ENCODE results near the gene BAZ2A.
"Not testable (repeated sequence)": the region's sequence is repeated elsewhere in the genome, so short reads cannot be mapped to it uniquely, and the experiment has no call there.

Gene BAZ2A

GRCh38 chr12:56591961-56592360 is 38.2 kb downstream of the BAZ2A start:
- no peak for DNase-seq

DNA sequence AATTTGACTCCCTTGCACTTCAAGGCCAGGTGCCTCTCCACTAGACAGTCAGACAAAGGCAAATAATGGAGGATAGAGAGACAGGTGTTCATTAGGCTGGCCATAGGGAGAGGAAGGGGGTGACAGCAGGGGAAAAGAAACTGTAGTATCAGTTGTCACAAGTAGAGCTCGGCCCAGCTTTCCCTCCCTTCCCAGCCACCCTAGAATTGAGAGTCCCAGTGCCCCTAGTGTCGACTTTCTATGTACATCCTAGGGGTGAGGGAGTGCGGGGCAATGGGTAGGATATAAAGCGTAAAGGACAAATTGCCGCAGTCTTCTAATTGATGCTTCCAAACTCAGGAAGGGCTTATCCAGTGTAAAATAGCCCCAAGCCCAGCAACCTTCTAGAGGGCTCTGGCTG is 39.0 kb downstream of the BAZ2A start:
- DNase-seq, result no peak

DNA sequence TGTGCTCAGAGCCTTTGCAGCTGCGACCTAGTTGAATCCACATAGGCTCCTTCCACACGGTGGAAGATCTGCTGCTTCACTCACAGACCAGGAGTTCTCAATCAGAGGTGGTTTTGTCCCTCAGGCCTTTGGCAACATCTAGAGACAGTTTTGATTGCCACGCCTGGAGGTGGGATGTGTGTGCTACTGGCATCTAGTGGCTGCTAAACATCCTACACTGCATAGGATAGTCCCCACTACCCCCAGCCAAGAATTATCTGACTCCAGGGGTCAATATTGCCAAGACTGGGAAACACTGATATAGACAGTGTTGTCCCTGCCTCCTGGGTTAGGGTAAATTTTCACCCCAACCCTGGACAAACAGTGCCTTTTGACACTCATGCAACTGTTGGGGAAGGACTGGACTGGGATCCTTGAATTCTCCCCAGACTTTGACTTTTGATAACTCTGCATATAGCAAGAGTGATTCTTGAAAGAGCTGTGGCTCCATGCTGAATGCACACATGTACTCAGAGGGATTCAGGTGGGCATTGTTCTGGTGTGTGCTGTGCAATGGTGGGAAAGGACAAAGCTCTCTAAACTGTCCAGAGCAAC is 39.8 kb downstream of the BAZ2A start:
- DNase-seq, result peak; percentile 17

DNA sequence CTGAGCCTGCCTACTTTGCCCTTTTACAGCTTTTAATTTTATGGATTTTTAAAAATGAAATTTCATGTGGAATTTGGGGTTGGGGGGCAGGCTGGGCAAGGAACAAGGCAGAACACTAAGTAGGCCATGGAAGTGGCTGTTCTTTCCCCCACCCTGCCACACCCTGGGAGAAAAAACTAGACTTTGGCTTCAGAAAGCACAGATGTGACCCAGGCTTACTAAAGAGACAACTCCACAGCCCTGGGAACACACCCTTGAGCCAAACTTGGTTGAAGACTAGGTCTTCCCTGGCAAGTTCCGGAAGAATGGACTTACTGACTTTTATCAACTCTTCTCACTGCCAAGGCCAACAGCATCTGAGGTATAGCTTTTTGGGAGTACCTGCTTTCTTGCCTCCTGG is 40.3 kb downstream of the BAZ2A start:
- no peak for DNase-seq

- no peak for DNase-seq
These were observed 45.0 kb downstream of the BAZ2A start for GRCh38 chr12:56585098-56585497.

GRCh38 chr12:56581418-56582145 is 48.5 kb downstream of the BAZ2A start:
- DNase-seq, result no peak

GRCh38 chr12:56578983-56579546 is 51.1 kb downstream of the BAZ2A start:
- no peak for DNase-seq

DNA sequence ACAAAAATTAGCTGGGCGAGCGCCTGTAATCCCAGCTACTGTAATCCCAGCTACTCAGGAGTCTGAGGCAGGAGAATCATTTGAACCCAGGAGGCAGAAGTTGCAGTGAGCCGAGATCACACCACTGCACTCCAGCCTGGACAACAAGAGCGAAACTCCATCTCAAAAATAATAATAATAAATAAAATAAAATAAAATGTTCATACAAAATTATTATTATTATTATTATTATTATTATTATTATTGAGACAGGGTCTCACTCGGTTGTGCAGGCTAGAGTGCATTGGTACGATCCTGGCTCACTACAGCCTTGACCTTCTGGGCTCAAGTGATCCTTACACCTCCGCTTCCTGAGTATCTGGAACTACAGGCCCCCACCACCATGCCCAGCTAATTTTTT is 52.9 kb downstream of the BAZ2A start:
- not testable (repeated sequence) for DNase-seq

DNA sequence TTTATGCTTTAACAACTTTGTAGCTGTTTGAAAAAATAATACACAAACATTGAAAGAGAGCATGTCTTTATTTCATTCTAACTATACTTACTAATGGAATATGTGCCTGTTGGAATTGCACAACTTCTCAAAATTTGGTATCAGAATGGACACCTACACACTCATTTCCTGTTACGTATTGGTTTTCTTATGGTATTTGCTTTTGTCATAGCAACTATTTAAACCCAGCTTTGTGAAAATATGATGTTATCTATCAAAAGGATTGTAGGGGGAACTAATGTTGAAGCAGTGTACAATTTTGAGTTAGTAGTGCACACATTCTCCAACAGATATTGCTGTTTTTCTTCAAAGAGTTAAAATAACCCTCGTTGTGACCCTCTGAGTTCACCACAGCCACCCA is 55.9 kb downstream of the BAZ2A start:
- peak; percentile 39 for DNase-seq

GRCh38 chr12:56572288-56572687 is 57.8 kb downstream of the BAZ2A start:
- DNase-seq, result no peak

- DNase-seq, result no peak
These were observed 59.0 kb downstream of the BAZ2A start for GRCh38 chr12:56571121-56571520.

GRCh38 chr12:56568146-56568545 is 62.0 kb downstream of the BAZ2A start:
- DNase-seq, result no peak

GRCh38 chr12:56565510-56566101 is 64.5 kb downstream of the BAZ2A start:
- peak; percentile 74 for DNase-seq

DNA sequence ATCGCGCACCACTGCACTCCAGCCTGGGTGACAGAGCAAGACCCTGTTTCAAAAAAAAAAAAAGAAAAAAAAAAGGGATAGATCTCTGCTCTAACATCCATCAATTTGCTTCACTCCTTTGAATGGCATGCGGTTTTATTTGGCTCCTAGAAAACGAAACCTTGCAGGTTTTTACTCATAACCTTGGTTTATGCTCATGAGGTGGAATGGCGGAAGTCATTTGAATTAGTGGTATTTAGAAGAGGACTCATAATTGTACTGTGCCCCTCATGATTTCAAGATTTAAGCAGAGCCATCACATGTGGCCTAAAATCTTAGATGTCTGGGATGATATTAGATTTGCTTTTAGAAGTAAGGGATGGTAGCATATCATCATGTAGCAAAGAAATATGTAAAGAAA is 79.1 kb downstream of the BAZ2A start:
- DNase-seq, result no peak

- no peak for DNase-seq
These were observed 83.4 kb downstream of the BAZ2A start for GRCh38 chr12:56546680-56547079.

All from HCEC 1CT (cell line).